Activated naive CD8-positive, alpha-beta T cell treated with anti-CD3 and anti-CD28 coated beads for 36 hours (primary cell): ENCODE data around the gene UXS1. TPM values are rescaled to one million over a fixed set of nuclear protein-coding genes. Genes with fewer than 3 reads are reported as not detected.

Source experiments
- DNase-seq: peaks from one replicate; pipeline ENCODE4 v3.0.0; 2021
- H3K27ac Mint-ChIP-seq: one replicate; pipeline ENCODE4 v1.8.0; 2022; ENCODE audit warnings: mild to moderate bottlenecking, moderate library complexity, mixed read lengths
- H3K27me3 Mint-ChIP-seq: one replicate; pipeline ENCODE4 v1.8.0; 2022; ENCODE audit warnings: mild to moderate bottlenecking, mixed read lengths
- H3K36me3 Mint-ChIP-seq: one replicate; pipeline ENCODE4 v1.8.0; 2021; ENCODE audit warnings: mild to moderate bottlenecking, mixed read lengths
- H3K4me1 Mint-ChIP-seq: one replicate; pipeline ENCODE4 v1.8.0; 2021; ENCODE audit warnings: mixed read lengths
- H3K4me3 Mint-ChIP-seq: one replicate; pipeline ENCODE4 v1.8.0; 2022; ENCODE audit warnings: mild to moderate bottlenecking, moderate library complexity, mixed read lengths
- H3K9me3 Mint-ChIP-seq: one replicate; pipeline ENCODE4 v1.8.0; 2022; ENCODE audit warnings: mixed read lengths
- total RNA-seq, 2 experiments: library from RNA; stranded (reverse); gene quantifications; one replicate each; pipeline ENCODE4 v1.2.3, GENCODE V29; 2021

The UXS1 gene
- total RNA-seq, 2 experiments from 2014 or later, result 43.4 to 44.5 TPM

DNA sequence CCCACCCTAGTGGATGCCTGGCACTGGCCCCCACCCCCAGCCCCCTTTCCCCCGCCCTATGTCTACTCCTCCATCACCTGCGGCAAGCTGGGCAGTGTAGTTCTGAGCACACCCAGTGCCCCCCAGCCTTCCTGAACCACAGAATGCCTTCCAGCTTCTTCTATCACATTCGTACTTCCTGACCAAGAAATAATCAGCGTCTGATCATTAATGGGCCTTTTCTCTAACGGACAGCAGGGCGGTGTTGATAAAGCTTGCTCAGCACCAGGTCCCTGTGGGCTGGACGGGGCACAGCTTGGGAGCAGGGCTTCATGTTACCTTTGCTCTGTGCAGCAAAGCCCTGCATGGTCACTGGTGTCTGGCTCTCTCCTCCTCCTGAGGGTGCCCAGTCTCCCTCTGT, 15.4 kb downstream of the UXS1 start:
- H3K4me3 Mint-ChIP-seq, result no peak overlapping the region
- H3K9me3 Mint-ChIP-seq, result no peaks in the 10 kb centered on the region
- H3K27ac Mint-ChIP-seq, result no peak overlapping the region
- peaks cover 19% of the 10 kb centered on the region for H3K36me3 Mint-ChIP-seq
- H3K27me3 Mint-ChIP-seq, result no peaks in the 10 kb centered on the region
- DNase-seq, result no peak
- peaks cover 62% of the 10 kb centered on the region for H3K4me1 Mint-ChIP-seq

DNA sequence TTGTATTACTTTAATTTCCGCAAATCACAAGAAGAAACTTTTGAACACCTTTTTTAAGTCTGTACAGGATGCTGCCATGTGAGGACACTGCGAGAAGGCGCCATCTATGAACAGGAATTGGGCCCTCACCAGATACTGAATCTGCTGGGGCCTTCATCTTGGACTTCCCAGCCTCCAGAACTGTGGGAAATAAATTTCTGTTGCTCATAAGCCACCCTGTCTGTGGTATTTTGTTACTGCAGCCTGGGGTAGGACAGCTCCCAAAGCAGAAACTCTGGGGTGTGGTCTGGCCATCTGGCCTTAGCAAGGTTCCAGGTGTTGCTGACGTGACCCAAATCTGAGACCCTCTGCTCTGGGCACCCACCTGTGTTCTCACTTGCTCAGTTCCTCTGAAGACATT, 16.5 kb downstream of the UXS1 start:
- Mint-ChIP-seq H3K36me3 (peaks cover 15% of the 10 kb centered on the region), H3K4me3 (no peak overlapping the region), H3K9me3 (no peaks in the 10 kb centered on the region), H3K27me3 (no peaks in the 10 kb centered on the region), H3K4me1 (peaks cover 58% of the 10 kb centered on the region), H3K27ac (no peak overlapping the region)
- no peak for DNase-seq

DNA sequence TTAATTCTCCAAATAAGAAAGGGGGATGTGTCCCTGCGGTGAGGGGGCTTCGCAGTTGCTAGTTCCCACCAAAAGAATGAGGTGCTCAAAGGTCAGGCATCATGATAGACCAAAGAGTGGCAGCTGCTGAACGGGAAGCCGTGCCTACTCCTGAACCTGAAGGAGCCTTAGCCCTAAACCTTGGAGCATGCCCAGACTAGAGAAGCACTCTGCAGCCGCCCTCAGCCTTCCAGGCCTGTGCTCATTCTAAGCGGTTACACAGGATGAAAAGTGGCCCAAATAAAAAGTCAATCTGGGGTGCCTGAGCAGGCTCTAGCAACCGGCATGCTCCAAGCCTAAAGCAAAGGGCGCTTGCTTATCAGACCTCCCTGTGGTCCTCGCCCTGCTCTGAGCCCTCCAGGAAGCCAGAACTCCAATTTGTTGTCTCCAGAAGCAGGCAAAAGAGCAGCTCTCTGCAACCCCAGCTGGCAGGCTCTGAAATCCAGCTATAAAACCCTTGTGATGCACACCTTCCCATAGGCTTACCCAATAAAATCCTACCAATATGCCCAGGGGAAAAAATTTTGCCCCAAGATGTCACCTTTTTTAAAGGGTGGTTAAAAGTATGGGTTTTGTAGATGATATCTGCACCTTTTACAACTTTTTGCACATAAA, 17.5 kb downstream of the UXS1 start:
- no peak overlapping the region for H3K4me3 Mint-ChIP-seq
- H3K9me3 Mint-ChIP-seq, result no peaks in the 10 kb centered on the region
- no peaks in the 10 kb centered on the region for H3K27me3 Mint-ChIP-seq
- H3K27ac Mint-ChIP-seq, result no peak overlapping the region
- H3K4me1 Mint-ChIP-seq, result peaks cover 56% of the 10 kb centered on the region
- DNase-seq, result no peak
- peaks cover 12% of the 10 kb centered on the region for H3K36me3 Mint-ChIP-seq

DNA sequence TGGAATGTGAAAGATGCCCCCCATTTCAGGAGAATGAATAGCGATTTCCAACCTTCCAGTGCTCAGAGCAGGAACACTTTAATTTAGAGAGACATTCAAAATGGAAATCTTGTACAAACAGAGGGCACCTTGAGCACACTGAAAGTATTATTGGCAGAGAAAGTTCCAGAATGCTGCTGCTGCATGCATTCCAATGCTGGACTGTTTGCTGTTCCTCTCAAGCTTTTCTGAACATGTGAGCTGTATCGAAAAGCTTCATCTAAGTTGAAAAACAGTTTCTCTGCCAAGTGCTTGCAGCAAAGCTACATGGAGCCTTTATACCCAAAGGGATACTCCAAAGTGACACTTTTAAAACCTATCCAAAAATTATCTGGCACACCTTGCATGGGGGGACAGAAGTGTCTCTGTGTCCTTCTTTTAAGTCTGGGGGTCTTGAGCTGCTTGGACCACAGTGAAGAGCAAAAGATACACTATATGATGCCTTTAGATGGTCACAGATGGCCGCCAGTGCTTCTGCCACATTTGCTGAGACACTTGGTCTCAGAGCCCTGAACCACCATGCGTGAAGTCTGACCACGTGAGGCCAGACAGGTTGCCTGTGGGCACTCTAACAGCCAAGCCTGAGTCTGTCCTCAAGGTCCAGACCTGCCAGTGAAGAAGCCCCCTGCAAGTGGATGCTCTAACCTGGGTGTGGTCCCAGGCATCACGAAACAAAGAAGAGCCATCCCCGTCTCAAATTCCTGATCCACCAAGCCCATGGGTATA, 18.8 kb downstream of the UXS1 start:
- Mint-ChIP-seq H3K4me3 (no peak overlapping the region), H3K4me1 (peaks cover 53% of the 10 kb centered on the region), H3K27me3 (no peaks in the 10 kb centered on the region), H3K27ac (peak overlapping the region; percentile 12), H3K9me3 (no peaks in the 10 kb centered on the region), H3K36me3 (peaks cover 10% of the 10 kb centered on the region)
- no peak for DNase-seq

DNA sequence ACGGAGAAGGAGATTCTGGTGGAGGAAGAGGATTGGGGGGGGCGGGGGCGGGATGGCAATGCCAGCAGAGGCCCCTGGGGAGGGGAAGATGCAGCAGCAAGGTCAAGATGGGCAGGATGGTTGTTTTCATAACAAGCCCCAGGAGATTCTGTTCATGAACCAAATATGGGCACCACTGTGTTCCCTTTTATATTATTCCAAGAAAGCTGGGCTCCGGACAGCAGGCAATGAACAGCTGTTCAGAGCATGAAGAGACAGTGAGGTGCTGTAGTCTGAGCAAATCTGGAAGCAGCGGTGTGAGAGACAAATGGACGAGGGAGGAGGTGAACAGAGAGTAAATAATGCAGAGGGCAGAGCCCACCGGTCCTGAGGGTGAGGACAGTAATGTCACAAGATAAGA, 20.0 kb downstream of the UXS1 start:
- Mint-ChIP-seq H3K27ac (peak overlapping the region; percentile 63), H3K4me1 (peaks cover 55% of the 10 kb centered on the region), H3K4me3 (no peak overlapping the region), H3K27me3 (no peaks in the 10 kb centered on the region), H3K36me3 (peaks cover 9% of the 10 kb centered on the region), H3K9me3 (no peaks in the 10 kb centered on the region)
- no peak for DNase-seq

DNA sequence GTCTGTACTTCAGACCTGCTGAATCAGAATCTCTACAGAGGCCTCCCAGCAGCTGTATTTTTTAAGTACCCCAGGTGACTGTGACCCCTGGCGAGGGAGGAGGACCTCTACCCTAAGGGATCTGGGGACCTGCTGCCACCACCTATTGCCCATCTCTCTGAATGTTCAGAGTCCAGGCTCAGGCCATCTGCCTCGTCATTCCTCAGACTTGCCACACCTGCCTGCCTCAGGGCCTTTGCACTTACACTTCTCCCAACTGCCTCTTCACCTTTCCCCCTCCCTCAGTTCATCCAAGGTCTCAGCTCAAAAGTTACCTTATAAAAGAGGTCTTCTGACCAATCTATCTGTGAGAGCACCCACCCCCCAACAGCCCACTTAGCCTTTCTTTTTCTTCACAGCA, 21.5 kb downstream of the UXS1 start:
- Mint-ChIP-seq H3K4me1 (peaks cover 60% of the 10 kb centered on the region), H3K27me3 (no peaks in the 10 kb centered on the region), H3K4me3 (no peak overlapping the region), H3K9me3 (no peaks in the 10 kb centered on the region), H3K36me3 (peaks cover 10% of the 10 kb centered on the region), H3K27ac (no peak overlapping the region)
- DNase-seq, result no peak

DNA sequence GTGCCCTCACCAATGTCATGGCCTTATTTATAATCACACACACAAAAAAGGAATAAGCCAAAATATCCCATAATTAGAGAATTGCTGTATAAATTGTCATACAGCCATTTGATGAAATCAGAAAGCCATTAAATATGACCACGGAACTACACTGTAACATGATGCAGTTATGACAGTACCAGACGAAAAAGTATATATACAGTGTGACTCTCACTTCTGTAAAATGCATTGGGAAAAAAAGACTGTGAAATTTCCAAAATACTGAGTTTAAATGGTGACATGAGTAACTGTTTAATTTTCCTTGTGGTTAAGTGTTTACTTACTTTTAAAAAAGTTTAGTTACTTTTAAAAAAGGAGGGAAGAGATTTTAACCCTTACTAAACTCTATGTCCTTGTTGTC, 25.4 kb downstream of the UXS1 start:
- DNase-seq, result no peak
- Mint-ChIP-seq H3K27me3 (no peaks in the 10 kb centered on the region), H3K27ac (peak overlapping the region; percentile 28), H3K36me3 (peaks cover 34% of the 10 kb centered on the region), H3K9me3 (no peaks in the 10 kb centered on the region), H3K4me1 (peaks cover 69% of the 10 kb centered on the region), H3K4me3 (no peak overlapping the region)

DNA sequence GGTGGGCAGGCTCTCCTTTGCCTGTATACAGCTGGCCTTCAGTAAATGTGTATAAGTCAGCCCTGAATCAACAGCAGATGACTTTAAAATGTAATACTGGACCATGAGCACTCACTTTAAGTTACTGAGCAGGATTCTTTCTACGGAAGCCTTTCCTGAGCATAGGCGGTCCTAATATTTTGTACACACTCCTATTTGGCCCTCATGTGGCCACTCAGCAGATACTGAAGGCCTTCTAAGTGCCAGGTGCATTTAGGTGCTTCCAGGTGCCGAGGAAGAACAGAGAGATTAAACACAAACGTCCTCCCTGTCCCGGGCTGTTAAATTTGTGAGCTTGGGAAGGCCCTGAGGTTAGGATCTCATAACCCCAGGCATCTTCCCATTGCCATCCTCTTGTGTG, 27.0 kb downstream of the UXS1 start:
- peak overlapping the region; percentile 78 for H3K27ac Mint-ChIP-seq

DNA sequence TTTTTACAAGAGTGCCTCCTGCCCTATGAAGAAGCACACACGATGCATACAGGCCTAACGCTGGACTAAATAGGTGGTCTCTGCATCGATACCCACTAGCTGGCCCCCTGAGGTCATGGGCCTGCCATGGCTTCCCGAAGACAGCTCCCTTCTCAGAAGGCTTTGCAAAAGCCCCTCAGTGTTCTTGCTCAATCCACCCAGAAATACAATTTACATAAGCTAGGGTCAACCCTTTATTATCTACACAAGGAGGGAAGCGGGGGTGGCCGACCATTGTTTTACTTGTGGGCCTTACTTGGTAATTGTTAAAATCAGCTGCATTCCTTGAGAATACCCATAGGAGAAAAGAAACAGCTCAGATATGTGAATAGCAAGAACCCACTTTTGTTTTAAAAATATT, 28.5 kb downstream of the UXS1 start:
- Mint-ChIP-seq H3K4me1 (peaks cover 79% of the 10 kb centered on the region), H3K9me3 (no peaks in the 10 kb centered on the region), H3K27ac (peak overlapping the region; percentile 76), H3K27me3 (no peaks in the 10 kb centered on the region), H3K4me3 (no peak overlapping the region), H3K36me3 (peaks cover 50% of the 10 kb centered on the region)
- DNase-seq, result no peak

More for the DNA sequence above, 27.0 kb downstream of the UXS1 start:
- Mint-ChIP-seq H3K27me3 (no peaks in the 10 kb centered on the region), H3K4me1 (peaks cover 73% of the 10 kb centered on the region), H3K9me3 (no peaks in the 10 kb centered on the region), H3K4me3 (no peak overlapping the region), H3K36me3 (peaks cover 42% of the 10 kb centered on the region)
- DNase-seq, result no peak

DNA sequence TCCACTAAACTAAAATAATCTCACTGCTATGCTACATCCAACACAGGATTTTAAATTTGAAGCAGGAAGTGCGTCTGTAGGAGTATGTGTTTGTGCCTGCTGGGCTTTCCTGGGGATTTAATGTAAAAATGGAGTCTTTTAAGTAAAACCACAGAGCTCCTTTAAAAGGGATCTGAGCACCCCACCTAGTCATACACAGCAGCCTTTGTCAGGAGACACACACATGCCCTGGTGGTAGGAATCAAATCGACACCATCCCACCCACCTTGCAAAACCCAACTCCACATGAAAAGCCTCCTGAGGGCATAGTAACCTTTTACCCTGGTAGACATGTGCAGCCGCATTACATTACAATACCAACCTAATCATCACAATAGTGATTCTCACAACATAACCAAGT, 29.1 kb downstream of the UXS1 start:
- peak overlapping the region; percentile 76 for H3K27ac Mint-ChIP-seq
- no peaks in the 10 kb centered on the region for H3K27me3 Mint-ChIP-seq

DNA sequence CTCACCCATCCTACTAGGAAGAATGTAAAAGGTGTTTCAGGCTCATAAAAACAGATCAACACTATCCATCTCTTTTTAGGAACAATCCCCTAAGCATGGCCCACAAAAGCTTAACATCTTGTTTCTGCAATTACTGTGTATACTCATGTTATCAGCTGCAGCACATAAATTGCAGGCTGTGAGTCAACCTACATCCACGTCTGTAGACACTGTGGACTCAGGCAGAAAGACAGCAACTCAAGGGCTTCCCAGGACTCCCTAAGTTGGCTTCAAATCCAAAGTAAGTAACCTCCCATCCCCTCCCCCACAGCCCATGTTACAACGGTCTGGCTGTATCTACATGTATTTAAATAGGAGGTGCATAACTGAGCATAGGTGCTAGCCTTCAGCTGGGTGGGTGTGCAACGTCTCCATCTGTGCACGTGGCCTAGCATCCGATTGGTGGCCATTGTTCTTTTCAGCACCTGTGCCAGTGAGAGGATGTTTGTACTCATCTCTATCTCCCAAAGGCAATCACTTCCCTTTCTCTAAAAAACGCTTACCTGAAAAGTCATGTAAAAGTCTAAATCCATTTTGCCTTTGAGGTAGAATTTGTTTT, 30.1 kb downstream of the UXS1 start:
- DNase-seq, result no peak
- Mint-ChIP-seq H3K27me3 (no peaks in the 10 kb centered on the region), H3K9me3 (no peaks in the 10 kb centered on the region), H3K27ac (peak overlapping the region; percentile 76), H3K36me3 (peaks cover 57% of the 10 kb centered on the region), H3K4me3 (peak overlapping the region; percentile 1), H3K4me1 (peaks cover 81% of the 10 kb centered on the region)

More for the DNA sequence above, 29.1 kb downstream of the UXS1 start:
- Mint-ChIP-seq H3K4me1 (peaks cover 81% of the 10 kb centered on the region), H3K36me3 (peaks cover 53% of the 10 kb centered on the region), H3K9me3 (no peaks in the 10 kb centered on the region), H3K4me3 (no peak overlapping the region)
- DNase-seq, result no peak

DNA sequence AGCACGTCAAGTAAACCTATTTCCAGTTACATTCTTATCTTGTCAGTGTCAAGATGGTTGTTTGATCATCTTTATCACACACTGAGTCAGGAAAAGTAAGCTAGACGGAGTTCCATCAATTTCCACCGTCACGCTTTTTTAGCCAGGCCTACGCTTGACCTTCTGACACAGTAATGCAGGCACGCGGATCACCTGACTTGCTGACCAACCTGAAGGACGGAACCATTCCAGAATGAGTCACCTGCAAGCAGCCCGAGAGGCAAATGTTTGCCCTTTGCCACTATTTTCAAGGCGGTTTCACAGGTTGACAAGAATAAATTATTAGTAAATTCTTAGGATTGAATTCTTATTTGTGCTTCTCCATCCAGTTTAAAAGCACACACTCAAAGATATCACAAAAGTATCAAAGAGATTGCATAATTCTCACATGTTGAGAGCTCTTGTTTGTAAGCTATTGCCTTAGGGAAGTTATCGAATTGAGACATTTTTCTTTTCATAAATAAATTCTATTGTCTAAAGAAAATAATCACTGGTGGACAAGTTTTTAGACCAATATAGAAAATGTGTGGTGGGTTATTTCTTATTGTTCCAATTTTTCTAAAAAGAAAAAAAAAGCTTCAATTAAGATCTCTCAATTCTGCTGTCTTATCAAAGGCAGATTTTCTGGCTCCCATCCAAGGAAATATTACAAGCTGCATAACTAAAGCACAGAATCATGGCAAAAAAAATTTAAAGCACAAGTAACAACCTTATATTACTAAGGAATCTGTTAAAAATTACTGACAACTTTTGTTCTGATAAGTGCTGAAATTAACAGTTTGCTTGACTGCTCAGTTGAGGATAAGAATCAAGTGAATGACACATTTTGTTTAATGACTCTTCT, 31.9 kb downstream of the UXS1 start:
- H3K4me1 Mint-ChIP-seq, result peaks cover 84% of the 10 kb centered on the region
- H3K36me3 Mint-ChIP-seq, result peaks cover 66% of the 10 kb centered on the region
- H3K9me3 Mint-ChIP-seq, result peaks cover 1% of the 10 kb centered on the region
- H3K27me3 Mint-ChIP-seq, result no peaks in the 10 kb centered on the region
- DNase-seq, result no peak
- H3K4me3 Mint-ChIP-seq, result no peak overlapping the region
- peak overlapping the region; percentile 97 for H3K27ac Mint-ChIP-seq

DNA sequence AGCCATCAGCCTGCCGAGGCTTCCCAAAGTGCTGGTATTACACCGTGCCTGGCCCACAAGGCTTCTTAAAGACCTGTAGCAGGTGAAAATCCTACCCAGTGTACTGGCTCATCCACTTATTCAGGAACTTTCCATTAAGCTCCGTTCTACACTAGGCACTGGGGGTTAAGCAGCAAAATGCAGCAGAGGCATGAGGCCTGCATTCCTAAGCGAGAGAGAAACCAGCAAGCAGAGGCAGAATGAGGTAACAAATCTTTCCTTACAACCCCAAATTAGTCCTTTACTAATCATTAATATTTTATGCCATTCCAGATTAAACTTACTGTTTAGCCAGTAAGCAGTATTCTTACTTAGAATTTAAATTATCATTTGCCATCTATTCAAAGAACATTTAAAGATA, 32.8 kb downstream of the UXS1 start:
- Mint-ChIP-seq H3K27me3 (no peaks in the 10 kb centered on the region), H3K4me3 (peak overlapping the region; percentile 88), H3K27ac (peak overlapping the region; percentile 97), H3K4me1 (peaks cover 80% of the 10 kb centered on the region), H3K36me3 (peaks cover 63% of the 10 kb centered on the region), H3K9me3 (peaks cover 1% of the 10 kb centered on the region)
- DNase-seq, result no peak

DNA sequence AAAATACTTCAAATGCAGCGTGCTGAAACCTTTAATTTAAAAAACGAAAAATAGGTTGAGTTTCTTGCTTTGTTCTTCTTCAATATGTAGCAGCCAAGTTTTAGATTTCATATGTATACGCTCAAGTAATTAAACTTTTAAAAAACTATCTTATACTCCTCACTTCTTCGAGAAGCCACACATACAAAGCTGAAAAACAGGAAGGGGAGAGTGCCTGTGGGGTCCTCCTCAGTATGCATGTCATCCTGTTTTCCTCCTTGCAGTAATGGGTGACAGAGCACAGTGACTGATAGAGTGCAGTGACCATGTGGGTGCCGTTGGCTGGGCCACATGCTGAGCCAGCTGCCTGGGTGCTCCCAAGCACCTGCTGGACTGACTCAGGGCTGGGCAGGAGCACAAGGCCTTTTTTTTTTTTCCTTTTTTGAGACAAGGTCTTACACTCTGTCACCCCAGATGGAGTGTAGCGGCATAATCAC, 33.3 kb downstream of the UXS1 start:
- H3K4me1 Mint-ChIP-seq, result peaks cover 83% of the 10 kb centered on the region

More for the DNA sequence above, 33.3 kb downstream of the UXS1 start:
- H3K27me3 Mint-ChIP-seq, result no peaks in the 10 kb centered on the region
- DNase-seq, result peak; percentile 50
- peaks cover 67% of the 10 kb centered on the region for H3K36me3 Mint-ChIP-seq
- H3K9me3 Mint-ChIP-seq, result peaks cover 1% of the 10 kb centered on the region
- H3K4me3 Mint-ChIP-seq, result peak overlapping the region; percentile 88
- peak overlapping the region; percentile 97 for H3K27ac Mint-ChIP-seq
